Omental fat pad (tissue), 4 donors: Measurements from ENCODE around the gene EYA4. TPM values are rescaled to one million over a fixed set of nuclear protein-coding genes. Genes with fewer than 3 reads are reported as not detected.

Source experiments
- ATAC-seq: fragments of 150-250 bp; one replicate; pipeline ENCODE4 v1.9.1; 2016; ENCODE audit warnings: mild to moderate bottlenecking, moderate library complexity; ENCODE audit not compliant: low FRiP score
- DNase-seq: peaks from one replicate; pipeline ENCODE4 v3.0.0-alpha.2; 2019; ENCODE audit warnings: low spot score
- total RNA-seq, 4 donors: library from RNA; depleted of rRNA; stranded (reverse); fragments of >200 nt; gene quantifications; one replicate each; pipeline ENCODE4 v1.1.0, GENCODE V29; 2016
- TF ChIP-seq, protein P1 (sequence below), 3 donors: fragments of 450-650 bp; IDR thresholded peaks; one replicate each; pipeline ENCODE4 v1.5.1; 2016 to 2017; ENCODE audit warnings: antibody characterized with exemption in 3 of 3, mild to moderate bottlenecking in 3 of 3, moderate library complexity in 2 of 3

Gene EYA4, protein sequence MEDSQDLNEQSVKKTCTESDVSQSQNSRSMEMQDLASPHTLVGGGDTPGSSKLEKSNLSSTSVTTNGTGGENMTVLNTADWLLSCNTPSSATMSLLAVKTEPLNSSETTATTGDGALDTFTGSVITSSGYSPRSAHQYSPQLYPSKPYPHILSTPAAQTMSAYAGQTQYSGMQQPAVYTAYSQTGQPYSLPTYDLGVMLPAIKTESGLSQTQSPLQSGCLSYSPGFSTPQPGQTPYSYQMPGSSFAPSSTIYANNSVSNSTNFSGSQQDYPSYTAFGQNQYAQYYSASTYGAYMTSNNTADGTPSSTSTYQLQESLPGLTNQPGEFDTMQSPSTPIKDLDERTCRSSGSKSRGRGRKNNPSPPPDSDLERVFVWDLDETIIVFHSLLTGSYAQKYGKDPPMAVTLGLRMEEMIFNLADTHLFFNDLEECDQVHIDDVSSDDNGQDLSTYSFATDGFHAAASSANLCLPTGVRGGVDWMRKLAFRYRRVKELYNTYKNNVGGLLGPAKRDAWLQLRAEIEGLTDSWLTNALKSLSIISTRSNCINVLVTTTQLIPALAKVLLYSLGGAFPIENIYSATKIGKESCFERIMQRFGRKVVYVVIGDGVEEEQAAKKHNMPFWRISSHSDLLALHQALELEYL
- 1 to 10 TPM; 1.1 to 4.2 (median 2.0) TPM for total RNA-seq

DNA sequence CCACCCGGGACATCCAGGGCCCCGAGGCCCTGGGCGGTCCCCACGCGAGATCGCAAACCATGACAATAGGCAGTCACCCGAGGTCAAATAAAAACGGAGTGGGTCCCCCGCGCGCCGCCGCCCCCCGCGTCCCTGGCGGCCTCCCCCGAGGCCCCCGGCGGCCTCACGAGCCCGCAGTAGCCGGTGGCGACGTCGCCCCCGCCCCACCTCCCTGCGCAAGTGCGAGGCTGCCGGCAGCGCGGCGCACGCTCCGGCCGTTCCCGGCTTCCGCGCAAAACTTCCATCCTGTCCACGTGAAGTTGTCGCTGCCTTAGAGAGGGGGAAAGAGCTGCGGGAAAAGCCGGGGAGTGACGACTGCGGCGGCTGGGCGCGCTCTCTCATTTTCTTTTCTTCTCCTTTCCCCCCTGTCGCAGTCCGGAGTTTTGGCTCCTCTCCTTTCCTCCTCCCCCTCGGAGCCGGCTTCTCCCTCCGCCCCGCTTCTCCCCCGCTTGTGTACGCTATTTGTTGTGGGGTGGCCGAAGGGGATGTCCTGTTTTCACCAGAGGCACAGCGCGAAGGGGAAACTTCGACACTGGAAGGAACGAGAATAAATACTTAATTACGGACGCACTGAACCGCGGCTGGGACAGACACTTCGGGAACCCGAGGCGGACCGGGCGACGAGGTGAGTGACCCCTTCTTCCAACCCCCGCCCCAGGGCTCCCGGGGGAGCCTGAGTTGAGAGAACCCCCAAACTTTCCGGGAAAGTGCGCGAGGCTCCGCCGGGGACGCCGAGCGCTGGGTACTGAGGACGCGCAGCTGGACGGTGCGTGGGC, at the start of gene EYA4:
Gene EYA4, plus strand, starts transcription at position 272 of the 815 bp plus-strand sequence. CDS start 33,424 bp downstream, outside the sequence.
- ATAC-seq (peak; percentile 53), DNase-seq (no peak)
- TF ChIP-seq, protein P1, sequence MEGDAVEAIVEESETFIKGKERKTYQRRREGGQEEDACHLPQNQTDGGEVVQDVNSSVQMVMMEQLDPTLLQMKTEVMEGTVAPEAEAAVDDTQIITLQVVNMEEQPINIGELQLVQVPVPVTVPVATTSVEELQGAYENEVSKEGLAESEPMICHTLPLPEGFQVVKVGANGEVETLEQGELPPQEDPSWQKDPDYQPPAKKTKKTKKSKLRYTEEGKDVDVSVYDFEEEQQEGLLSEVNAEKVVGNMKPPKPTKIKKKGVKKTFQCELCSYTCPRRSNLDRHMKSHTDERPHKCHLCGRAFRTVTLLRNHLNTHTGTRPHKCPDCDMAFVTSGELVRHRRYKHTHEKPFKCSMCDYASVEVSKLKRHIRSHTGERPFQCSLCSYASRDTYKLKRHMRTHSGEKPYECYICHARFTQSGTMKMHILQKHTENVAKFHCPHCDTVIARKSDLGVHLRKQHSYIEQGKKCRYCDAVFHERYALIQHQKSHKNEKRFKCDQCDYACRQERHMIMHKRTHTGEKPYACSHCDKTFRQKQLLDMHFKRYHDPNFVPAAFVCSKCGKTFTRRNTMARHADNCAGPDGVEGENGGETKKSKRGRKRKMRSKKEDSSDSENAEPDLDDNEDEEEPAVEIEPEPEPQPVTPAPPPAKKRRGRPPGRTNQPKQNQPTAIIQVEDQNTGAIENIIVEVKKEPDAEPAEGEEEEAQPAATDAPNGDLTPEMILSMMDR (IDR thresholded peaks at IDR 0.05), result no peak

DNA sequence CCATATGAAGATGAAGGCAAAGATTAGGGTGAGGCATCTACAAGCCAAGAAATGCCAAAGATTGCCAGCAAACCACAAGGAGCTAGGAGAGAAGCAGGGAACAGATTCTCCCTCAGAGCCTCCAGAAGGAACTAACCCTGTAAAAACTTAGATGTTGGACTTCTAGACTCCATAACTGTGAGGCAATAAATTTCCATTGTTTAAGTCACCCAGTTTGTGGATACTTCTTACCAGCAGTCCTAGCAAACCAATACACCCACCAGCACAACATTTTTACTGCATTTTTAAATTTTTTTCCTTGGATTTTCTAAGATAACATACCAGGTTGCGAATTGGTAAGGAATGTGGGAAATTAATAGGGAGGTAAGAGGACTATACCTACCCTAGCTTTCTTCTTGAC, 47.8 kb upstream of the EYA4 start:
- DNase-seq, result no peak
- ATAC-seq, result no peak
- TF ChIP-seq, protein P1 (IDR thresholded peaks at IDR 0.05), result no peak

DNA sequence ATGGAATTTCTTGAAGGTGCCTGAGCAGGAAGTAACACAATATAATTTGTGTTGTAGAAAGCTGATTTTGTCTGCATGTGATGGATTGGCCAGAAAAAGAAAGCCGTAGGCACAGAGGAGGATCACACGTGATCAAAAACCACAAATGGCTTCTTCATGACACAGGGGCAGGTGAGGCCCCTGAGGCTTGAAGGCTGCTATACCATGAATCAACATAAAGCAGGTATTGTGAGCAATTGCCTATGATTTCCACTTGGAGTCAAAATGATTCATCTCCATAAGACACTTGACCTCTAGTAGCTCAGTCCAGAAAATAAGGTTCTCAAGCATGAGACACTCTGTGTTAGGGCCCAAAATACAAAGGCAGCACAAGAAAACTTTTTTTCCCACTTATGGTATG, 42.4 kb upstream of the EYA4 start:
- TF ChIP-seq, protein P1 (IDR thresholded peaks at IDR 0.05), result no peak
- no peak for DNase-seq
- ATAC-seq, result no peak

DNA sequence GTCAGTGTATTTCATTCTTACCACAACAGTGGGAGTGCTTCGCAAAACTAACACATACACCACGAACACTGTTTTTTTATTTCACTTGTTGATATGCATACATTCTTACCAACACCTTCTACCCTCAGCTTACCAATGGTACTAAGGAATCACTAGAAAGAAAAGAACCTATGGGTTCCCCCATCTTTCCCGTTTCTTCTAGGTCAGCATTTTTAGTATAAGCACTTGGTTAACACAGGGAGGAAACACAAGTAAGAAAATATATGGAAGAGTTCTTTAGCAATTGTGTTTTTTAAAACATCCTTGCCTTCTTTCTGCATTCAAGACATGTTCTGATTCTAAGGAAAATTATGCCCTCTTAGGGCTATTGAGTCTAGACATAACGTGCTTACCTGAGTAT, 39.9 kb upstream of the EYA4 start:
- ATAC-seq, result no peak

DNA sequence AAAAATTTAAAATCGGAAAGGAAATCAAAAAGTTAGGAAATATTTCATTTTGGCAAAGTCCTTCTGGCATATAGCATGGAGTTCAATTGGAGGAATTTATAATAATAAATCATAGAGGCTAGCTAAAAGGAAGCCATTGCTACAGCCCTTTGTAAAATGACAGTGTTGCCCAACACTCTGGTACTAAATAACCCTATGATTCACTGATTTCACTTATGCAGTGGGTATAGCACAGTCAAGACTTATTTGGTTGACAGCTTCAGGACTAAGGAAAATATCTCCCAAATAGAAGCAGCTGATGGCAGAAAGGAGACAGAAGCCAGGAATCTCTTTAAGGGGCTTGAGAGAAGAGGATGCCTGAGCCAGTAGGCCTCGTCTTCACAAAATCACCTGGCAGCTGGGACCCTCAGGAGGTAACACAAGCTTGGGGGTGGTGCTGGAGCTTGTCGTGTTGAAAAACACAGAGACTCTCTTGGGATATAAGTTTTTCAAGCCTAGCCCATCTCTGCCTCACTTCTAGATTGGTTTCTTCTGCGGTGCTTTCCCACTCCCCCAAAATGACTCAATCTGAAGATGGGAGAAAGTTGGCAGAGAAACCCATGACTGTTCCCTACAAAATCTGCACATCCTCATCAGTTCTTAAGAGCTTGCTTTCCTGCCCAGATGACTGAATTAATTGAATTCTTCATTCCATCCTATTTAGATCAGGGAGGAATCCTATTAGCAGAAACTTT, 38.4 kb upstream of the EYA4 start:
- DNase-seq, result no peak
- TF ChIP-seq, protein P1 (IDR thresholded peaks at IDR 0.05), result no peak
- peak; percentile 85 for ATAC-seq

More for the DNA sequence above, 39.9 kb upstream of the EYA4 start:
- no peak for DNase-seq
- TF ChIP-seq, protein P1 (IDR thresholded peaks at IDR 0.05), result no peak

DNA sequence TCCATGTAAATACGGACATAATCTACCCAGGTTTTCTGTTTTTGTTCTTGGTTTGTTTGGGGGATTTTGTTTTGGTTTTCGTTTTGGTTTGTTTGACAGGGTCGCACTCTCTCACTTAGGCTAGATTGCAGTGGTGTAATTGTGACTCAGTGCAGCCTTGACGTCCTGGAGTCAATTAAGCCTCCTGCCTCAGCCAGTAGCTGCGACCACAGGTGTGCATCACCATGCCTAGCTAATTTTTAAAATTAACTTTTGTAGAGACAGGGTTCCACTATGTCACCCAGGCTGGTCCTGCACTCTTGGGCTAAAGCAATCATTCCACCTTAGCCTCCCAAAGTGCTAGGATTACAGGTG, 37.8 kb upstream of the EYA4 start:
- TF ChIP-seq, protein P1 (IDR thresholded peaks at IDR 0.05), result no peak
- ATAC-seq, result peak; percentile 57
- DNase-seq, result no peak
